Mesothelial cell of epicardium (in vitro differentiated cells): ENCODE measurements around the gene POLE. TPM values are rescaled to one million over a fixed set of nuclear protein-coding genes. Genes with fewer than 3 reads are reported as not detected.

ENCODE experiments used
- DNase-seq, 2 experiments: peaks; one replicate each; pipeline ENCODE4 v3.0.0; 2021; ENCODE audit warnings: low spot score in 2 of 2; ENCODE audit not compliant: unreplicated experiment in 2 of 2
- H3K27ac Mint-ChIP-seq: 2 replicates; pipeline ENCODE4 v1.8.0; 2021; ENCODE audit warnings: mixed read lengths
- H3K27me3 Mint-ChIP-seq: 2 replicates; pipeline ENCODE4 v1.8.0; 2021; ENCODE audit warnings: low read depth, mixed read lengths
- H3K36me3 Mint-ChIP-seq: 2 replicates; pipeline ENCODE4 v1.8.0; 2021; ENCODE audit warnings: mixed read lengths
- H3K4me1 Mint-ChIP-seq: 2 replicates; pipeline ENCODE4 v1.8.0; 2021; ENCODE audit warnings: mixed read lengths
- H3K4me3 Mint-ChIP-seq: 2 replicates; pipeline ENCODE4 v1.8.0; 2021; ENCODE audit warnings: mild to moderate bottlenecking, moderate library complexity, mixed read lengths
- H3K9me3 Mint-ChIP-seq: 2 replicates; pipeline ENCODE4 v1.8.0; 2021; ENCODE audit warnings: mixed read lengths
- total RNA-seq: library from RNA; stranded (reverse); gene quantifications from 3 replicates; pipeline ENCODE4 v1.2.1, GENCODE V29; 2021
- TF ChIP-seq, protein P1 (sequence below): fragments of 200-600 bp; sonication (generic); IDR thresholded peaks from one replicate; pipeline ENCODE4 v1.5.0; 2021; ENCODE audit warnings: antibody characterized with exemption; ENCODE audit not compliant: unreplicated experiment

The POLE gene
- total RNA-seq, 1 donor from 2014 or later, result 124 TPM

DNA sequence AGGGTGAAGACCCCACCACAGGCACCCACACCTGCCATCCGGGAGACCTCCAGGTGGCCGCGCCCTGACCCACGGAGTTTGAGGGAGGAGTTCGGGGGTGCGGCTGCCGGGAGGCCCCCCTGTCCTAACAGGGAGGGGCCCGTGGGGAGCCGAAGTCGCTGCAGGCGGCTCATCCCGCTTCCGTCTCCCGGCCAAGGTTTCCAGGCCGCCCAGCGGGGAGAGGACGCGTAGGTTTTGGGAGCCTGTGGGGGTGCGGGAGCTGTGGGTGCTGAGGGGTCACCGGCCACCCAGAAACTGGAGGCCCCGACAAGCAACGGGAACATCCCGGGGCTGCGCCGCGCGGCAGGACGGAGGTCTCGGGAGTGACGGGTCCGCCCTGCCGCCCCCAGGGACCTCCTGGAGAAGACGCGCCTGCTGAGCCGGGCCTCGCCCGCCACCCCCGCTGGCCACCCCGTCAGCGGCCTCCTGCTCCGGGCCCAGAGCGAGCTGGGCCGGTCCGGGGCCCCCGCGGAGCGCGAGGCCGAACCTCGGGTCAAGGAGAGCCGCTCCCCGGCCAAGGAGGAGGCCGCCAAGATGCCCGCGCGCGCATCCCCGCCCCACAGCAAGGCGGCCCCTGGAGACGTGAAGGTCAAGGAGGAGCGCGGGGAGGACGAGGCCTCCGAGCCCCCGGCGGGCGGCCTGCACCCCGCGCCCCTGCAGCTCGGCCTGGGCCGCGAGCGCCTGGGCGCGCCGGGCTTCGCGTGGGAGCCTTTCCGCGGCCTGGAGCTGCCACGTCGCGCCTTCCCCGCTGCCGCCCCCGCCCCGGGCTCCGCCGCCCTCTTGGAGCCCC is 104.3 kb downstream of the POLE start:
- TF ChIP-seq, protein P1, sequence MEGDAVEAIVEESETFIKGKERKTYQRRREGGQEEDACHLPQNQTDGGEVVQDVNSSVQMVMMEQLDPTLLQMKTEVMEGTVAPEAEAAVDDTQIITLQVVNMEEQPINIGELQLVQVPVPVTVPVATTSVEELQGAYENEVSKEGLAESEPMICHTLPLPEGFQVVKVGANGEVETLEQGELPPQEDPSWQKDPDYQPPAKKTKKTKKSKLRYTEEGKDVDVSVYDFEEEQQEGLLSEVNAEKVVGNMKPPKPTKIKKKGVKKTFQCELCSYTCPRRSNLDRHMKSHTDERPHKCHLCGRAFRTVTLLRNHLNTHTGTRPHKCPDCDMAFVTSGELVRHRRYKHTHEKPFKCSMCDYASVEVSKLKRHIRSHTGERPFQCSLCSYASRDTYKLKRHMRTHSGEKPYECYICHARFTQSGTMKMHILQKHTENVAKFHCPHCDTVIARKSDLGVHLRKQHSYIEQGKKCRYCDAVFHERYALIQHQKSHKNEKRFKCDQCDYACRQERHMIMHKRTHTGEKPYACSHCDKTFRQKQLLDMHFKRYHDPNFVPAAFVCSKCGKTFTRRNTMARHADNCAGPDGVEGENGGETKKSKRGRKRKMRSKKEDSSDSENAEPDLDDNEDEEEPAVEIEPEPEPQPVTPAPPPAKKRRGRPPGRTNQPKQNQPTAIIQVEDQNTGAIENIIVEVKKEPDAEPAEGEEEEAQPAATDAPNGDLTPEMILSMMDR, result no peak
- H3K4me3 Mint-ChIP-seq, result peak overlapping the region; percentile 8
- peaks cover 53% of the 10 kb centered on the region for H3K27me3 Mint-ChIP-seq

DNA sequence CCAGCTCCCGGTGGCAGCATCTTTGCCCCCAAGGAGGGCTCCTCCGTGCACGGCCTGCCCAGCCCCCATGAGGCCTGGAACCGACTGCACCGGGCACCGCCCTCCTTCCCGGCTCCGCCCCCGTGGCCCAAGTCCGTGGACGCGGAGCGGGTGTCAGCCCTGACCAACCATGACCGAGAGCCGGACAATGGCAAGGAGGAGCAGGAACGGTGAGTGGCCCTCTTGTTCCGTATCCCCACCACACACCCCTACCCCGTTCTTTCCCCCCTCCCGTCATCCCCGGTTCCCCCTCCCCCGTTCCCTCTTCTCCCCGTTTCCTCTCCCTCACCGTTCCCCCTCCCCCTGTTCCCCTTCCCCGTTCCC is 105.1 kb downstream of the POLE start:
- Mint-ChIP-seq H3K4me3 (peak overlapping the region; percentile 28), H3K36me3 (peaks cover 22% of the 10 kb centered on the region), H3K27ac (no peak overlapping the region), H3K9me3 (no peaks in the 10 kb centered on the region), H3K27me3 (peaks cover 47% of the 10 kb centered on the region), H3K4me1 (peaks cover 4% of the 10 kb centered on the region)
- TF ChIP-seq, protein P1, result no peak
- DNase-seq, result no peak

More for the DNA sequence above, 104.3 kb downstream of the POLE start:
- H3K9me3 Mint-ChIP-seq, result no peaks in the 10 kb centered on the region
- peaks cover 21% of the 10 kb centered on the region for H3K36me3 Mint-ChIP-seq
- H3K4me1 Mint-ChIP-seq, result peaks cover 4% of the 10 kb centered on the region
- H3K27ac Mint-ChIP-seq, result no peak overlapping the region
- DNase-seq, result no peak

DNA sequence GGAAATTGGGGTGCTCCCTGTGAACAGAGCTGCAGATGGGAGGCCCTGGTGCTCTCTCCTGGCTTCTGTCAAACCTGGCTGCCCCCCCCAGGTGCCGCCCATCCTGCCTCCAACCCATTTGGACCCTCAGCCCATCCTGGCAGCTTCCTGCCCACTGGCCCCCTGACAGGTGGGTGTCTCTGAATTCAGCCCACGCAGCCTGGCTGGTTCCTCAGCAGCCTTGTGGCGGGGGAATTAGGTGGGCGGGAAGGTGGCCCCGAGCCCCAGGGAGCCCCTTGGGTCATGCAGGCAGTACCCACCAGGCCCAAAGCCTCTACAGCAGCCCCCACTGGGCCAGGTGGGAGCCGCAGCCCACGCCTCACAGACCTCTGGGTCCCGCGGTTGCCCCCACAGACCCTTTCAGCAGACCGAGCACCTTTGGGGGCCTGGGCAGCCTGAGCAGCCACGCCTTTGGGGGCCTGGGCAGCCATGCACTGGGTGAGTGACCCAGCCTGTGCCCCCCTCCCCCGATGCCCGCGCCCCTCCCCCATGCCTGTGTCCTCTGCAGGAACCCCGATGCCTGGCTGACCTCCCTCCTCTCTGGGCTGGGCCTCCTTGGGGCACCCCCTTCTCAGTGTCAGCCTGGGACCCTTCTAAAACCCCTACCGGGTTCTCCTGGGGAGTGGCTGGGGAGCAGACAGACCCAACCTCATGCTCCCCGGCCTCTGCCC is 105.6 kb downstream of the POLE start:
- Mint-ChIP-seq H3K27ac (no peak overlapping the region), H3K9me3 (no peaks in the 10 kb centered on the region), H3K4me3 (no peak overlapping the region), H3K4me1 (peaks cover 4% of the 10 kb centered on the region), H3K36me3 (peaks cover 22% of the 10 kb centered on the region), H3K27me3 (peaks cover 46% of the 10 kb centered on the region)
- TF ChIP-seq, protein P1, result no peak
- no peak for DNase-seq

DNA sequence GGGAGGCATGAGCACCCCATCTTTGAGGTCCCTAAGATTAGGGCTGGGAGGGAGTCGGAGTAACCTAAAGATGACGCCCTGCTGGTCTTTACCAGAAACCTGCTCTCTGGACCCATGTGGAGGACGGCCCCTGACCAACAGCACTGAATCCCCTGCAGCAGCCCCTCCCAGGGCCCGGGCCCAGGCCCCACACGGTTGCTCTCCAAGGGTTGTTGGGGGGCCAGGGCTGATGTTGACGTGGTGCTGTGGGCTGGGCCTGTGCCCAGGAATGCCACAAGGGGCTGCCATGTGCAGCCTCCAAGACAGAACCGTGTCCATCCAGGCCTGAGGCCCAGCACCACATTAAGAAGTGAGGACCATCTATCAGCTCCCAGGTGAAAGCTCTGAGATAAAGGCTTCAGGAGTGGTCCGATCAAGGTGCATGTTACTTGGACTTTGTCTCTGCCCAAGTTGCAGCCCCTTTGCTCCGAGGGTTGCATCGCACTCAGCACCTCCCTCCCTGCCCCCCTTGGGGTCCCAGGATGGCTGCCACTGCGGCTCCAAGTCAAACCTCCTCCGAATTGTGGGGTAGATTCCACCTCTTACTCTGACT is 106.3 kb downstream of the POLE start:
- H3K27ac Mint-ChIP-seq, result no peak overlapping the region
- DNase-seq, result no peak
- no peak overlapping the region for H3K4me3 Mint-ChIP-seq
- H3K4me1 Mint-ChIP-seq, result peaks cover 4% of the 10 kb centered on the region
- H3K9me3 Mint-ChIP-seq, result no peaks in the 10 kb centered on the region
- peaks cover 38% of the 10 kb centered on the region for H3K27me3 Mint-ChIP-seq
- TF ChIP-seq, protein P1, result no peak
- H3K36me3 Mint-ChIP-seq, result peaks cover 22% of the 10 kb centered on the region

DNA sequence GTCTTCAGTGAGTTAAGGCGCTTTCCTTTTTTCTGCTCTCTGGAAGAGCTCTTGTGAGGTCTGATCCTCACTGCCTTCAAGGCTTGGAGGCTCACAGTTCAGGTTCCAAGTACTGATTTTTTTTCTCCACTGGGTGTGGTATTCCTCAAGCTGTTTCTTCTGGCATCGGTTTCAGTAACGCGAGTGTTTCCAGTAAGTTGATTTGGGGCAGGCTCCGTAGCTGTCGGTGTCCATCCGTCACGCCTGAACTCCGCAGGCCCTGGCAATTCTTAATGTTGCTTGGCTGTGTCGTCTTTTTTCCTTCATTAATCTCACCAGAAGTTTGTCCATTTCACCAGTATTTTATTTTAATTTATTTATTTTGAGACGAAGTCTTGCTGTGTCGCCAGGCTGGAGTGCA is 107.4 kb downstream of the POLE start:
- H3K27me3 Mint-ChIP-seq, result peaks cover 29% of the 10 kb centered on the region
- no peak for DNase-seq

More for the DNA sequence above, 107.4 kb downstream of the POLE start:
- no peaks in the 10 kb centered on the region for H3K9me3 Mint-ChIP-seq
- H3K36me3 Mint-ChIP-seq, result peaks cover 27% of the 10 kb centered on the region
- TF ChIP-seq, protein P1, result no peak
- H3K27ac Mint-ChIP-seq, result no peak overlapping the region
- H3K4me3 Mint-ChIP-seq, result no peak overlapping the region
- peaks cover 4% of the 10 kb centered on the region for H3K4me1 Mint-ChIP-seq
